Measurements from ENCODE around the gene KBTBD12. TPM values are rescaled to one million over a fixed set of nuclear protein-coding genes. Genes with fewer than 3 reads are reported as not detected.
A peak's percentile ranks its signal among the peaks of the same experiment; 100 is the strongest.
"Not testable (repeated sequence)": the region's sequence is repeated elsewhere in the genome, so short reads cannot be mapped to it uniquely, and the experiment has no call there.

KBTBD12 gene
- not detected in 3 replicates for total RNA-seq
- long read RNA-seq = 0 reads

GRCh38 chr3:127915115-127915936 lies at the start of gene KBTBD12:
Gene KBTBD12, plus strand, starts transcription at chr3:127915232. Its CDS starts 7,830 bp downstream, at chr3:127923062.
- TF ChIP-seq CTCF (IDR thresholded peaks at IDR 0.05) = no peak
- H3K9me3 Mint-ChIP-seq (ENCODE audit: low read depth) = no peaks in the 10 kb centered on the region
- no peak within 1 kb of the TSS for H3K4me3 Mint-ChIP-seq (ENCODE audit: unreplicated experiment)
- DNase-seq (ENCODE audit: low spot score) = peak; percentile 92
- H3K27me3 Mint-ChIP-seq (ENCODE audit: low read depth) = no peaks in the 10 kb centered on the region
- peaks cover 18% of the 10 kb centered on the region for H3K4me1 Mint-ChIP-seq (ENCODE audit: low read depth)
- H3K27ac Mint-ChIP-seq (ENCODE audit: unreplicated experiment) = no peak within 1 kb of the TSS
- no peaks in the 10 kb centered on the region for H3K36me3 Mint-ChIP-seq (ENCODE audit: low read depth)

GRCh38 chr3:127865941-127866340 lies 49.1 kb upstream of the KBTBD12 start:
- no peak for DNase-seq (ENCODE audit: low spot score)
- H3K9me3 Mint-ChIP-seq (ENCODE audit: low read depth) = no peaks in the 10 kb centered on the region
- peaks cover 18% of the 10 kb centered on the region for H3K4me1 Mint-ChIP-seq (ENCODE audit: low read depth)
- H3K27ac Mint-ChIP-seq (ENCODE audit: unreplicated experiment) = peak overlapping the region; percentile 74
- H3K27me3 Mint-ChIP-seq (ENCODE audit: low read depth) = no peaks in the 10 kb centered on the region
- TF ChIP-seq CTCF (IDR thresholded peaks at IDR 0.05) = peak; percentile 70
- no peak overlapping the region for H3K4me3 Mint-ChIP-seq (ENCODE audit: unreplicated experiment)
- no peaks in the 10 kb centered on the region for H3K36me3 Mint-ChIP-seq (ENCODE audit: low read depth)

- Mint-ChIP-seq H3K9me3 (ENCODE audit: low read depth) (no peaks in the 10 kb centered on the region), H3K4me1 (ENCODE audit: low read depth) (peaks cover 18% of the 10 kb centered on the region), H3K4me3 (ENCODE audit: unreplicated experiment) (no peak overlapping the region), H3K27me3 (ENCODE audit: low read depth) (no peaks in the 10 kb centered on the region), H3K36me3 (ENCODE audit: low read depth) (no peaks in the 10 kb centered on the region), H3K27ac (ENCODE audit: unreplicated experiment) (no peak overlapping the region)
- no peak for DNase-seq (ENCODE audit: low spot score)
- TF ChIP-seq CTCF (IDR thresholded peaks at IDR 0.05) = no peak
Measured at GRCh38 chr3:127867412-127867811, 47.6 kb upstream of the KBTBD12 start.

- Mint-ChIP-seq H3K4me1 (ENCODE audit: low read depth) (peaks cover 18% of the 10 kb centered on the region), H3K27me3 (ENCODE audit: low read depth) (no peaks in the 10 kb centered on the region), H3K9me3 (ENCODE audit: low read depth) (no peaks in the 10 kb centered on the region), H3K36me3 (ENCODE audit: low read depth) (no peaks in the 10 kb centered on the region), H3K27ac (ENCODE audit: unreplicated experiment) (no peak overlapping the region), H3K4me3 (ENCODE audit: unreplicated experiment) (no peak overlapping the region)
- DNase-seq (ENCODE audit: low spot score) = no peak
- TF ChIP-seq CTCF (IDR thresholded peaks at IDR 0.05) = no peak
Measured at GRCh38 chr3:127867986-127868385, 47.0 kb upstream of the KBTBD12 start.

- H3K4me1 Mint-ChIP-seq (ENCODE audit: low read depth) = peaks cover 18% of the 10 kb centered on the region
- DNase-seq (ENCODE audit: low spot score) = no peak
- no peaks in the 10 kb centered on the region for H3K36me3 Mint-ChIP-seq (ENCODE audit: low read depth)
- H3K27me3 Mint-ChIP-seq (ENCODE audit: low read depth) = no peaks in the 10 kb centered on the region
- no peak for TF ChIP-seq CTCF (IDR thresholded peaks at IDR 0.05)
- H3K27ac Mint-ChIP-seq (ENCODE audit: unreplicated experiment) = no peak overlapping the region
- H3K4me3 Mint-ChIP-seq (ENCODE audit: unreplicated experiment) = no peak overlapping the region
- no peaks in the 10 kb centered on the region for H3K9me3 Mint-ChIP-seq (ENCODE audit: low read depth)
Measured at GRCh38 chr3:127870156-127870555, 44.9 kb upstream of the KBTBD12 start.

- not testable (repeated sequence) for H3K27me3 Mint-ChIP-seq (ENCODE audit: low read depth); H3K4me3 Mint-ChIP-seq (ENCODE audit: unreplicated experiment); H3K4me1 Mint-ChIP-seq (ENCODE audit: low read depth); H3K27ac Mint-ChIP-seq (ENCODE audit: unreplicated experiment); DNase-seq (ENCODE audit: low spot score); H3K36me3 Mint-ChIP-seq (ENCODE audit: low read depth); H3K9me3 Mint-ChIP-seq (ENCODE audit: low read depth)
Measured at GRCh38 chr3:127874097-127874496, 40.9 kb upstream of the KBTBD12 start.

Data from chondrocyte (in vitro differentiated cells).